HCT116 (cell line): ENCODE measurements around the gene CTRB2.

Experiments used
- CTCF ChIP-seq, 3 experiments: fragments of 200-600 bp in 1 of 3; sonication (generic) in 1 of 3; IDR thresholded peaks in 2 of 3; conservative IDR thresholded peaks in 1 of 3; 2 replicates each; pipeline ENCODE4 v1.5.1; 2012 to 2017; ENCODE audit warnings: low read depth in 2 of 3, low read length in 2 of 3, antibody characterized with exemption in 1 of 3, borderline replicate concordance in 1 of 3, control low read depth in 1 of 3, mild to moderate bottlenecking in 1 of 3, mixed read lengths in 1 of 3, mixed run types in 1 of 3, moderate library complexity in 1 of 3; ENCODE audit not compliant: insufficient read depth in 1 of 3
- EZH2 ChIP-seq: fragments of 200-600 bp; sonication (generic); IDR thresholded peaks from 2 replicates; pipeline ENCODE4 v1.6.1; 2017; ENCODE audit warnings: antibody characterized with exemption, mixed run types
- EZH2phosphoT487 ChIP-seq: fragments of 200-600 bp; IDR thresholded peaks from 2 replicates; pipeline ENCODE4 v1.6.1; 2018; ENCODE audit warnings: antibody characterized with exemption, borderline replicate concordance
- FOSL1 ChIP-seq: IDR thresholded peaks from 2 replicates; pipeline ENCODE4 v1.6.1; 2012; ENCODE audit warnings: low read depth
- POLR2AphosphoS5 ChIP-seq: IDR thresholded peaks from 2 replicates; pipeline ENCODE4 v1.6.1; 2011; ENCODE audit warnings: mild to moderate bottlenecking, low read depth, low read length, moderate library complexity
- REST ChIP-seq: IDR thresholded peaks from 2 replicates; pipeline ENCODE4 v1.6.1; 2012; ENCODE audit warnings: low read depth
- TF ChIP-seq, protein P1 (sequence below): IDR thresholded peaks from 2 replicates; pipeline ENCODE4 v1.6.1; 2012

DNA sequence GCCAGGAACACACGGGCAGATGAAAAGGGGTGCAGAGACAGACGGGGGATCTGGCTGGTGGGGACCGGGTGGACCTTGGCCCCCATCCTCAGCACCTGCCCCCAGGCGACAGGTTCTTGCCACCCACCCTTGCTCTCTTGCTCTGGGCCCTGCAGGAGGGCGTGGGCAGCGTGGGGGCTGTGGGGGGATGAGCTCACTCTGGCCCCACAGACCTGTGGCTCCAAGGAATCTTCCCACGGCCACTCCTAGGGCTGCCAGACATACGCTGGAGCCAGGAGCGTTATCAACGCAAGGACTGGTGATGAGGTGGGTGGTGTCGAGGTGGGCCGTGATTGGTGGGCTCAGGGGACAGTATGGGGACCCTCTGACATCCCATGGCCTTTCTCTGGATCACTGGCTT is 18.1 kb upstream of the CTRB2 start:
- TF ChIP-seq, protein P1, sequence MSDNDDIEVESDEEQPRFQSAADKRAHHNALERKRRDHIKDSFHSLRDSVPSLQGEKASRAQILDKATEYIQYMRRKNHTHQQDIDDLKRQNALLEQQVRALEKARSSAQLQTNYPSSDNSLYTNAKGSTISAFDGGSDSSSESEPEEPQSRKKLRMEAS, result no peak
- TF ChIP-seq EZH2phosphoT487 (no peak), CTCF (IDR thresholded peaks at IDR 0.05 in 2 of 3, conservative IDR thresholded peaks at IDR 0.05 in 1 of 3; ENCODE audit: borderline replicate concordance in 1 of 3, insufficient read depth in 1 of 3, low read depth in 2 of 3, low read length in 2 of 3) (no peak), EZH2 (no peak), REST (no peak), POLR2AphosphoS5 (no peak), FOSL1 (no peak)
